GM18499 (cell line): ENCODE results near the gene MTFR1L.
"Not testable (repeated sequence)": the region's sequence is repeated elsewhere in the genome, so short reads cannot be mapped to it uniquely, and the experiment has no call there.

Source experiments
- ATAC-seq: cut with Tn5 transposase; IDR thresholded peaks from one replicate; pipeline ENCODE4 v1.9.1; 2021; ENCODE audit warnings: moderate number of reproducible peaks; ENCODE audit not compliant: insufficient read depth, unreplicated experiment

MTFR1L gene

DNA sequence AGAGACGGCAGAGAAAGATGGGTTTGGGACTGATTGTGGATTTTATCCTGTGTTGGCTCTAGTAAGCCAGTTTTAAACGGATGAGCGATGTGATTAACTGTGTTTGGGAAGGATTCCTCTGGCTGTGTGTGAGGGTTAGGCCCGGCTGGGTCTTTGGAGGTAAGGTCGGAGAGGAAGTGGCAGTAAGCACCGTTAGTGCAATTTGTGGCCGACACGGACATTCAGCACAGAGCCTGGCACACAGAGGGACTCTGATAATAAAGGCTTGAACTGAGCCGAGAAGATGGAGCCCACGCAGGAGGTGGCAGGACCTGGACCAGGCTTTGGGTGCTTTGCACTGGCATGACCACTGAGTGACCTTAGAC is 1.3 kb downstream of the MTFR1L start:
- ATAC-seq = no peak

DNA sequence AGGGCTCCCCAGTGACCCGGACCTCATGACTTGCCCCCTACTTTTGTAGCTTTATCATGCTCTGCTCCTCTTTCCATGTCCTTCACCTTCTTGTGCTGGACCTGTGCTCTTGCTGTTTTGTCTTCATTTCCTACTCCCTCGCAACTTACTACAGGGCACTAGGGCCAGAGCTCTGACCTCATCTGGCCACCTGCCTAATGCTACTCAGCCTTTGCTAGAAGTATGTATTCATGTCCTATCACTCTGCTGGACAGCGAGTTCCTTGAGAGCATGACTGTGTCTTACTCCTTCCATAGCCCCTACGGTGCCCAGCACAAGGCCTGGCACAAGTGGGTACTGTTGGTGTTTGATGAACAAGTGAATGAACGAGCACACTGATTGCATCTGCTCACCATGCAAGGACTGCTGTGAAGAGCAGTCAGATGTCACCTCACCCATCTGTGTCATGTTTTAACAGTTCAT is 1.9 kb downstream of the MTFR1L start:
- no peak for ATAC-seq

DNA sequence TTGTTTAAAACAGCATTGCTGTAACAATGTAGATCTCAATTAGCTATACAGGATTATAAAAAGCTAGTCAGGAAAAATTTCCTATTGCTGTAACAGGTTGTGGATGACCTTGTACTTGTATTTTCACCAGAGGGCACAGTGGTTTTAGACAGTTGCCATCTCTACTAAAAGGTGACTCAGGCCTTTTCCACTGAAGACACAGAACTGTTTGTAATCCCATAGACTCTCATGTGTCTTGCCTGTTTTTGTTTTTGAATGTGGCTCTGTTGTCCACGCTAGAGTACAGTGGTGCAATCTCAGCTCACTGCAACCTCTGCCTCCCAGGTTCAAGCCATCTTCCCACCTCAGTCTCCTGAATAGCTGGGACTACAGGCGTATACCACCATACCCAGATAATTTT is 5.9 kb downstream of the MTFR1L start:
- no peak for ATAC-seq

DNA sequence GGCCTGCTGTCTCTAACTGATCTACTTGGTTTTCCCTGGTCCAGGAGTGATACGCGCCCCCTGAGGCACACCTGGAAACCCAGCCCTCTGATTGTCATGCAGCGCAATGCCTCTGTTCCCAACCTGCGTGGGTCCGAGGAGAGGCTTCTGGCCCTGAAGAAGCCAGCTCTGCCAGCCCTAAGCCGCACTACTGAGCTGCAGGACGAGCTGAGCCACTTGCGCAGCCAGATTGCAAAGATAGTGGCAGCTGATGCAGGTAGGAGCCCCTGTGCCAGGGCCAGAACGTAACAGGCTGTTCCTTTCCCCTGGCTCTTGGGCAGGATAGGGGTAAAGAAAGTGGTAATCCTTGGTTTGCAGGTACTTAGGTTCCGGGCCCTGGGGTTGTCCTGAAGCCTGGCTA is 6.8 kb downstream of the MTFR1L start:
- ATAC-seq = no peak

DNA sequence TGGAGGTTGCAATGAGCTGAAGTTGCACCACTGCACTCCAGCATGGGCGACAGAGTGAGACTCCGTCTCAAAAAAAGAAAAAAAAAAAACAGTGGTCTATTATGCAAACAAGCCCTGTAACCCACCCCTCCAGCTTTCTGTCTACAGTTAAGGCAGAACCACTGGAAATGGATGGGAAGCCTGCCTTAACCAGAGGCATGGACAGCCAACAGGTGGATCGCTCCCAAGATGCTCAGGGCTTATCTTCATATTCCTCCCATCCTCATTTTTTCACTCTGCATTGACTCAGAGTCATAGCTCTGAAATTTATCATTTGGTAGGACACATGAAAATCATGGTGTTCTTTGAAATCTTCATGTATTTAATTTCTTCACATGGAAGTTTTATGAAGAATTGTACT is 8.7 kb downstream of the MTFR1L start:
- no peak for ATAC-seq

DNA sequence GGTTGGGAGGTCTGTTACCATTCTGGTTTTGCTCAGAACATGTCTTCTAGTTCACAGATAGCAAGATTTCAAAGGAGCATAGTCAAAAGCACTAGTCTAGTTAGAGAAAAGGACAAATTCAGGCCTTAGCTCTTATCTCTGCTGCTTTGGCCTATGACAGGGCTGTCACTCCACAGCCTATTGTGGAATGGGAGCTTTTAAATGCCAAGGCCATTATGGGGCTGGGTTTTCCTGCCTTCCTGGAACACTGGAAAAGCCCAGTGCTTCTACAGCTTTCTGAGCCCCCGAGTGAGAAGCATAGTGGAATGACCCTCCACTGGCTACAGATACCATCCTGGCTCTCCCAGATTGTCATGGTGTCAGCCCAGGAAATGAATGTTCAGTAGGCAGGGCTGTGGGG is 9.3 kb downstream of the MTFR1L start:
- ATAC-seq = no peak

DNA sequence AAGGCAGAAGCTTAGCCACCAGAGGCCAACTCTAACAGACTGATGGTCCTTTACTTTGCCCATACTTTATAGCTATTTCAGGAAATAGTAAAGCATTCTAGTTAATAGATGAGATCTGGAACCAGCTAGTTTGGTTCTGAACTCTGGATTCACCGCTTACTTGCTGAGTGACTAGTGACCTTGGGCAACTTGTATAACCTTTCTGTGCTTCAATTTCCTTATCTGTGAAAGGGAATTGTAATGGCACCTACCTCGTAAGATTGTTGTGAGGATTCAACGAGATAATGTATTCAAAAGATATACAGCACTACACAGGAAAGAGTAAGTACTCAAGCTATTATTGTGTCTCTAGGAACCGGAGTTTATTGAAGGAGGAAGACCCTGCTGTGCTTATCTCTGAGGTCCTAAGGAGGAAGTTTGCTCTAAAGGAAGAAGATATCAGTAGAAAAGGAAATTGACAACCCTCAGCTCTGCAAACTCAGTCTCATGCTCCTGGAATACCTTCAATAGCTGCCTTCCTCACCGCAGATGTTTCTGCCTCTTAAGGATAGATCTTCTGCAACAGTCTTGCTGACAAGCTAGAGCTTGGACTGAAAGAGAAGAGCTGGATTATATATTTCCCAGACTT is 11.9 kb downstream of the MTFR1L start:
- ATAC-seq = no peak

DNA sequence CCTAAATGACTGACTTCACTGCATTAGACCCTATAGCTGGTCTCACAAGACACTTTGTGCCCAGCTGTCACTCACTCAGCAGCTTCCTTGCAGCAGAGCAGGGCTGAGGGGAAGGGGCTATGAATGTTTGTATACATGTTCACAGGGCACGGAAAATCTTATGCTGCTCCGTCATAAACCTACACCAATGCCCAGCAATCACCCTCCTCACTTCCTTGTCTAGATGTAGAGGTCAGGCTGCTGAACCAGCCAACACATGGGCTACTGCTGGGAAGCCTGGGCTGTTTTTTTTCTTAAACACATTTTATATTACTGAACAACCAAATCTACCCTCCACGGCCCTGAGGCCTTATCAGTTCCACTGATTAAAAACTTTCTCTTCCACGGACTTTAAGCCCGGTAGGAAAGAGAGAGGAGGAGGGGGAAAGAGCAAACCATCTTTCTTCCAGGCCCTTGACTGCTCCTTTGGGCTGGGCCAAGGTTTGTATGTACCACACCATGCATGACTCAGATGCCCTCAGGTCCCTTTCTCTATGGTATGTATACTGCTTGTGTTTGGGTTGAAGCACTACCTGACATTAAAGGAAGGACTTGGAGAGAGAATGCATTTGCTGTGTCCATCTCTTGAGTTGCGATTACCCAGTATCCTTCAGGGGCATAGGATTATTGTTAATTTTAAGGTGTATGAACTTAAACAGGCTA is 12.7 kb downstream of the MTFR1L start:
- no peak for ATAC-seq

DNA sequence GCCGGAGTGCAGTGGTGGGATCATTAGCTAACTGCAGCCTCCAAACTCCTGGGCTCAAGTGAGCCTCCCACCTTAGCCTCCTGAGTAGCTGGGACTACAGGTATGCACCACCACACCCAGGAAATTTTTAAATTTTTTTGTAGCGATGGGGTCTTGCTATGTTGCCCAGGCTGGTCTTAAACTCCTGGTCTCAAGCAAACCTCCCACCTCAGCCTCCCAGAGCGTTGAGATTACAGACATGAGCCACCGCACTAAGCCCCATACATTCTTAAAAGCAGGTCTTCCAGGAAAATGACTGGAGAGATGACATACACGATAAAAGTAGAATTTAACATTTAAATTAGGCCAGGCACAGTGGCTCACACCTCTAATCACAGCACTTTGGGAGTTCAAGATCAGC is 13.4 kb downstream of the MTFR1L start:
- ATAC-seq = no peak

DNA sequence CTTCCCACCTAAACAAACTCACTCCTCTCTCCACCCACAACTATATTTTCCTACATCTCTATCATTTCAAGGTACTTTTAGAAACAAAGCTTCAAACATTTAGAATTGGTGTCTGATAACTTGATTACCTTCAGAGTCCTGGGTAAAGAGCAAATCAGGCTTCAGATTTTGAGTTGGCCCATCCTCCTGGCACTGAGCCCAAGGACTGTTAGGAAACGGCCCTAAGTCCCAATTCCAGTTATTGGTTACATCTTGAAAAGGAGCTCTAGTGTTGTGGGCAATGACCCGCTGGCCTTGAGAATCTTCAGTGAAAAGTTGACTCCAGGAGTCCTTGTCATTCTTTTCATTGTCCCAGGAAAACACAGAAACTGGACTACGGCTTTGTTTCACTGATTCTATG is 15.1 kb downstream of the MTFR1L start:
- no peak for ATAC-seq

DNA sequence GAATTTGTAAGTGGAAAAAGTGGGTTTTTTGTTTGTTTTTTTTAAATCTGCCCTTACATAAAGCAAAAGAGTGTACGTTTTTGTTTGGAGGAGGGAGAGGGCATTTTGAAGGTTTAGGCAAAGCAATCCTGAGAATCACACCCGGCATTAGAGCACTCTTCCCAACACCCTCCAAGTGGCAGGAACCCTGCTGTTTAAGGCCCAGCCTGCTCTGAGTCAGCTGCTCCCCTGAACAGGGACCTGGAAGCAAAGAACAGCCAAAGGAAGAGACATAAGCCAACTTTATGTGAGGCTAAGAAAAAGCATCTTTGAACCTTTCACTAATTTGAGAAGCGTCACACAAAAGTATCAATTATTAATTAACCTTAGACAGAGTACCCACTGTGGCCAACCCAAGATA is 16.9 kb downstream of the MTFR1L start:
- no peak for ATAC-seq

DNA sequence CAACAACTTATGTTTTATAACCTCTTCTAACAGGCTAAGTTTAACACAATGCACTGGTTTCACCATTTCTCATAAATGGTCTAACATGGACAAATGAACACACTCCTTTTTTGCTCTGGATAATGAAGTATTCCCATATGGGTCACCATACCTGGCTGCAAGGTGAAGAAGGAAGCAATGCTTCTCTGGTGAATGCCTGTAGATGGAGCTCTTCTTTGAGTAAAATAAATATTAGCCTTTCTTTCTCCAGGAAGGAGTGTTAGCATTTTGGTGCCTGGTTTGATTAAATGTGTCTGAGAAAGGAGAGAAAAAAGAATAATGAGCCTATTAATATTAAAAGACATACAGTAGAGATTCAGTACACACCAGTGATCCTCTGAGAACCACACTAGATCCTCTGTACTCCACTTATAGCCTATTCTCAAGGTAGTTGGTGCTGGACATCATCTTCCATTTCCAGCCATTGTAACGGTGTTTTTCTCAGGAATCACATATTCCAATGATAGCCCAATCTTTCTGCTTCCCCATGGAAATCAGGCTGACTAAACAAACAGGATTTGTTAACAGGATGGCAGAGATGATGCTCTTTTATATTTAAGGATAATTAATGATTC is 17.6 kb downstream of the MTFR1L start:
- no peak for ATAC-seq

DNA sequence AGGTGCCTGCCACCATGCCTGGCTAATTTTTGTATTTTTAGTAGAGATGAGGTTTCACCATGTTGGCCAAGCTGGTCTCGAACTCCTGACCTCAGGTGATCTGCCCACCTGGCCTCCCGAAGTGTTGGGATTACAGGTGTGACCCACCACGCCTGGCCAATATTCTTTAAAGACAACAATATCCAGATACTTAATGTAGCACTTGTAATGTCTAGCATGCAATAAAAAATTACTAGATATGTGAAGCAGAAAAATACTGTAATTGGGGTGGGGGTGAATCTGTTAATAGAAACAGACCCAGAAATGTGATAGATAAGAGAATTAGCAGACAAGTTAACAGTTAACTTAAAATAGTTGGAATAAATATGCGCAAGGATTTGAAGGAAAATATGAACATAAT is 20.1 kb downstream of the MTFR1L start:
- ATAC-seq = not testable (repeated sequence)

DNA sequence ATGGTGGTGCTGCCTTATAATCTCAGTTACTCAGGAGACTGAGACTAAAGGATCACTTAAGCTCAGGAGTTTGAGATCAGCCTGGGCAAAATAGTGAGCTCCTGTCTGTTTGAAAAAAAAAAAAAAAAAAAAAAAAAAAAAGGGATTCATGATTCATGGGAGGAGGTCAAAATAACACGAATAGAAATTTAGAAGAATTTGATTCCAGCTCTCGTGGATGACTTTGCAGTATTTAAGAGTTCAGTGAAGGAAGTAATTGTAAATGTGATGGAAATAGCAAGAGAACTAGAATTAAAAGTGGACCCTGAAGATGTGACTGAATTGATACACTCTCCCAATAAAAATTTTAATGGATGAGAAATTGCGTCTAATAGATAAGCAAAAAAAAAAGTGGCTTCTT is 23.7 kb downstream of the MTFR1L start:
- no peak for ATAC-seq

DNA sequence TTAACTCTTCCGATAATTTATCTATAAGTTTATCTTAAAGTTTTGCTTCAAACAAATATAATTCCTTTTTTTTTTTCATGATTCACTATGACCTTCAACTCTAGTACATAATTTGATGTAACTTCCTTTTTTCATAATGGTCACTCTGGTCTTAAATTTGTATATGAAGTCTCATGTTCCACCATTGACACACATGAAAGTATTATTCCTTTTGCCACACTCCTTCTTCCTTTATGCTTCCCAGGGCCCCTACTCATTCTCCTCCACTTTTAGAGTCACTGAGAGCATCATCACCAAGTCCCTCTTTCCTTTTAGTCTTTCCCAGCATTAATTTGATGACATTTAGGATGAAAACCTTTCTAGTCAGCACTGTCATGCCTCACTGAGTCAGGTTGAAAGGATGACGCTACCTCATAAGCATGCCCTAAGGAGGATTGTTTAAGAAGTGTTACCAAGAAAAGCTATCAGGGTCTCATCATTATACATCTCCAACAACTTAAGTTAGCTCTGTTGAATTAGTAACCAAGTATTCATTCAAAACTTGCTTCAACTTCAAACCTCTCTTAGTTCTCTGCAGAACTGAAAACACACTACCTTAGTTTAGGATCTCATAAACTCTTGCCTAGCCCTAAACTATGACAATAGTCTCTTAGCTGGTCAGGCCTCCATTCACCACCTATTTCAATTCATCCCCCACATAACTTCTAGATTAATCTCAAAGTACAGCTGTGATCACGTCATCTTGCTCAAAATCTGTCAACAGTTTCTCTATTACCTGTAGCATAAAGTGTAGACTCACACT is 25.0 kb downstream of the MTFR1L start:
- ATAC-seq = no peak

DNA sequence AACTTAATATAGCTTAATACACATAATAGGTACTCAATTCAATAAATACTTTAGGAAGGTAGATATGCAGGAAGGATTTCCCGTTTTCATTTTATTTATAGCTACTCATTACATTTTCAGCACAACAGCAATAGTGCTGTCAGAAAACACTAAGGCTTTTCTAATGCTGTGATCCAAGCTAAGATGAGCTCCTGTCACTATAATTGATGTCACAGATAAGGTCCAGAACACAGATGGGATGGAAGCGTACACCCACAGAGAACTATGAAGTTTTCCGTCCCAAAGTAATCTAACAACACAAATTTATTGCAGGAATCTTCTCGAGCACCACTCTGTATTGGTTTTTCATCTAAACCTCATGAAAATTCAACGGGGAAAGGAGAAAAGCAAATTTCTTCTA is 25.9 kb downstream of the MTFR1L start:
- no peak for ATAC-seq

DNA sequence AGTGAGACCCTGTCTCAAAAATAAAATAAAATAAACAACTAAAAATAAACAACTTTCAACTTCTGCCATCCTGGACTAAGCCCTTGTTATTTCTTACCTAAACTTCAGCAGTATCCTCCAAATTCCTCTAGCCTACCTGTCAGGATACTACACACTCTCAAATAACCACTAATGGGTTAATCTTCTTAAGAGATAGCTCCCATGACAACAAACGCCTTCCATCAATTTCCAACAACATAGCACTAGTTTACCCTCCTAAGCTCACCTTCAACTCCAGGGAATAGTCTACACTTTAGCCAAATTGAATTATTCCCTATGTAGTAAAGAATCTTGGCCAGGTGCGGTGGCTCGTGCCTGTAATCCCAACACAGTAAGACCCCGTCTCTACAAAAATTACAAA is 28.2 kb downstream of the MTFR1L start:
- no peak for ATAC-seq

DNA sequence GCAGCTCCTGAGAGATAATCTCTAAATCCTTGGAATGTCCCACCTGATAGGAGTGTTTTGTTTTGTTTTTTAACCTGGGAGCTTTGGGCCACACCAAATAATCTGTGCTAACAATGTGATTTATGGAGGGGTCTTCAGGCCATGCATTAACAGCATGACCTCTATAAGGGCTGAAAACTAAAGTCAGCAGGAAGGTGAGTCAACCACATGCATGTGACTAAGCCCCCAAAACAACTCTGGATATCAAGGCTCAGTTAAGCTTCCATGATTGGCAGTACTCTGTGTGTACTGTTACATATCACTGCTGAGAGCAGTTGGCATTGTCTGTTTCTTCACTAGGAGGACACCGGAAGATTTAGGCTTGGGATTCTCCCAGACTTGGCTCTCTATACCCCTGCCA is 28.8 kb downstream of the MTFR1L start:
- no peak for ATAC-seq

DNA sequence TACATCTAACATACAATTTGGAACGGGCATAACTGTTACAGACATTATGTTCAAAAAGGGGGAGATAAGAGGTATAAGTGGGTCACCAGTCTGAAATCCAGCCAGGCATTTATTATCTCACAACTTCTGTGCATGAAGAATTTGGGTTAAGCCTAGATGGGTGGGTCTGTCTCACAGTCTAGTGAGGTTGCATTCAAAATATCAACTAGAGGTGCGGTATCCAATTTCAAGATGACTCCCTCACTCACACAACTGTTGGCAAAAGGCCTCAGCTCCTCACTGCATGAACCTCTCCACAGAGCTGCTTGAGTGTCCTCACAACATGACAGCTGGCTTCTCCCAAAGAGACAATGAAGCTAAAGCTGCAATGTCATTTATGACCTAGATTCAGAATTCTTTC is 34.8 kb downstream of the MTFR1L start:
- no peak for ATAC-seq

DNA sequence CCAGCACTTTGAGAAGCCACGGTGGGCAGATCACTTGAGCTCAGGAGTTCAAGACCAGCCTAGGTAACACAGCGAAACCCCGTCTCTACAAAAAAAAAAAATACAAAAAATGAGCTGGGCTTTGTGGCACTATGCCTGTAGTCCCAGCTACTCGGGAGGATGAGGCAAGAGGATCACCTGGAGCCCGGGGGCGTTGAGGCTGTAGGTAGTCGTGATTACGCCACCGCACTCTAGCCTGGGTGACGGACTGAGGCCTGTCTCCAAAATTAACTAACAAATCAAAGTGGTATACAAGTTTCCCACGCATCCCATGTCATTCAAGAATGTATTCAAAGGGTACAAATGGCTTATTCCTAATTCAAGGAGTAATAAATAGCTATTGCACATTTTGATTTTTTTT is 37.1 kb downstream of the MTFR1L start:
- no peak for ATAC-seq

DNA sequence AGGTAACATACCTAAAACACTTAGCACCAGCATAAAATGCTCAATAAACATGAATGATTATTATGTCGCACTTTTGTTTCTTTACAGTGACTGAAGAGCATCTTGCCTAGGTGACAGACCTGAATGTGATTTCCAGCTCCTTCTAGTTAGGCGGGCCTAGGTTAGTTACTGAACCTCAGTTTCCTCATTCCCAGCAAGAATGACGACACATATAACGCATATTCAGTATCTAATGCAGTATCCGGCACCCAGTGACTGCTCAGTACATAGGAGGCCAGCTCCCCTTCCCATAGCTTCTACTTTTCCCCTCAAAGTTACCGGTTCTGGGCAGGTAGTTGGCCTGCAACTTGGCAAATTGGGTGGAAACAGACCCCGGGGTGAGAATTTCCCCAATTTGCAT is 38.7 kb downstream of the MTFR1L start:
- no peak for ATAC-seq
